IPS-20b (cell line): ENCODE measurements around the gene IRS4.

Source experiments
- H3K27ac ChIP-seq: one replicate; pipeline ENCODE4 v1.5.1; 2013; ENCODE audit warnings: low read length
- H3K27me3 ChIP-seq: 2 replicates; pipeline ENCODE4 v1.6.1; 2013; ENCODE audit warnings: mild to moderate bottlenecking, low read length, inconsistent platforms; ENCODE audit not compliant: insufficient read depth
- H3K36me3 ChIP-seq: 2 replicates; pipeline ENCODE4 v1.6.1; 2013; ENCODE audit warnings: low read depth, mild to moderate bottlenecking, inconsistent platforms, low read length, moderate library complexity; ENCODE audit not compliant: insufficient read depth
- H3K4me1 ChIP-seq: 2 replicates; pipeline ENCODE4 v1.6.1; 2013; ENCODE audit warnings: mild to moderate bottlenecking, control low read depth, inconsistent platforms, low read length, moderate library complexity; ENCODE audit not compliant: insufficient read depth
- H3K4me3 ChIP-seq: 2 replicates; pipeline ENCODE4 v1.5.1; 2013; ENCODE audit warnings: mild to moderate bottlenecking, low read length, inconsistent platforms
- H3K9ac ChIP-seq: 2 replicates; pipeline ENCODE4 v1.6.1; 2013; ENCODE audit warnings: low read depth, mild to moderate bottlenecking, inconsistent platforms, low read length, moderate library complexity
- H3K9me3 ChIP-seq: 2 replicates; pipeline ENCODE4 v1.6.1; 2013; ENCODE audit warnings: mild to moderate bottlenecking, low read depth, low read length, inconsistent platforms; ENCODE audit not compliant: insufficient read depth

Gene IRS4

DNA sequence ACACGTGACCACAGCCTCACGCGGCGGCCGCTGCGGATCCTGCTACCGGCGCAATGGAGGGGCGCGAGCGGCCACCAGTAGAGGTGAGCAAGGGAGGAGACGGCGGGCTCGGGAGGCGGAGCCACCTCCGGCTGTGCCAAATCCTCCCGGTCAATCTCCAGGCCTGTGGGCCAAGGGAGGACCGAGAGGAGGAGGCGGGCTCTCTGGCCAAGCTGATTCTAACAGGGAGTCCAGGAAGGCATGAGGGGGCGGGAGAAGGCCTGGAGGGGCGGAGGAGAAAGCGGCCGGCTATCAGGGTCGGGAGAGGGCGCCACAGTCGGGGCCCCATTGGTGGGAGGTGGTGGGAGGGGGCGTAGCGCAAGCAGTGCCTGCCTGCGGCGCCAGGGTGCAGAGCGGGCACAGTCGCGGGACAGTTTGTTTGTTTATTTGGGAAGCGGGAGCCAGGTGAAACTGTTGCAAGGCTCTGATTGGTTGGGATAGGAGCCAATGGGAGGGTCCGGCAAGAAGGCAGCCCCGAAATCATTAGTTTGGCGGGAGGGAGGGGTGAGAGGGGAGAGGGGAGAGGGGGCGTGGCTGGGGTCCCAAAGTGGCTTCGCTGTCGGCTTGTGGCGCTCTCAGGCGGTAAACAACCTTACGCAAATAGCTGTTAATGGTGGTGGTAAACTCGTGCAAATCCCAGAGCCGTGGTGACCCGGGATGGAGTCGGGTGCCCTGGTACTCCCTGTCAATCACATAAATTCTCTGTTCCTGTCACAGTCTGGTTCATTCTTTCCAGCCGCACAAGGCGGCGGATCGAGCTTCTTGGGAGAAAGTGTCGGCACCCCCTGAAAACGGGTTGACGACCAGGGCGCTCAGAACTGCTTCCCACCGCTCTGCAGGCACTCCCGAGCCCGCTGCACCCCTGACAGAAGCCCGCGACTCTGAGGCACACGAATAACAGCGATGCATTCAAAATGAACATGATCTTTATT lies at the start of gene IRS4:
TSS of gene IRS4 (minus strand) at position 55 of the 971 bp plus-strand sequence.
- Histone ChIP-seq H3K27me3 (peaks cover 54% of the 10 kb centered on the region), H3K9me3 (no peaks in the 10 kb centered on the region), H3K9ac (peak within 1 kb of the TSS; percentile 61; the same call in 1 of the 2 replicates)

DNA sequence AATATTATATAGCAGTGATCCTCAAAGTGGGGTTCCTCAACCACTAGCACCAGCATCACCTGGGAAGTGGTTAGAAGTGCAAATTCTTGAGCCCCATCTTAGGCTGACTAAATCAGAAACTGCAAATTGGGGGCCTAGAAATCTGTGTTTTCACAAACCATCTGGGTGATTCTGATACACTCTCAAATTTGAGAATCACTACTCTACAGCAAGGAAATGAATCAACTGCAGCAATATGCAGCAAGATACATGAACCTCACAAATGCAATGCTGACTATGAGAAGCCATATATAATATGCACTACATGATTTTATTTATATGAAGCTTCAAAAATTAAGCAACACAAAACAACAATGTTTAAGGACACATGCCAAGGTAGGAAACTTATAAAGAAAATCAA lies 36.2 kb upstream of the IRS4 start:
- Histone ChIP-seq H3K36me3 (no peaks in the 10 kb centered on the region), H3K27ac (no peak overlapping the region), H3K27me3 (no peaks in the 10 kb centered on the region), H3K4me3 (no peak overlapping the region), H3K9ac (no peak overlapping the region), H3K9me3 (no peaks in the 10 kb centered on the region), H3K4me1 (no peaks in the 10 kb centered on the region)

More for the DNA sequence above, at the start of gene IRS4:
- Histone ChIP-seq H3K27ac (no peak within 1 kb of the TSS), H3K4me3 (peak within 1 kb of the TSS; percentile 74), H3K4me1 (peaks cover 4% of the 10 kb centered on the region; the same call in 1 of the 2 replicates), H3K36me3 (no peaks in the 10 kb centered on the region)

DNA sequence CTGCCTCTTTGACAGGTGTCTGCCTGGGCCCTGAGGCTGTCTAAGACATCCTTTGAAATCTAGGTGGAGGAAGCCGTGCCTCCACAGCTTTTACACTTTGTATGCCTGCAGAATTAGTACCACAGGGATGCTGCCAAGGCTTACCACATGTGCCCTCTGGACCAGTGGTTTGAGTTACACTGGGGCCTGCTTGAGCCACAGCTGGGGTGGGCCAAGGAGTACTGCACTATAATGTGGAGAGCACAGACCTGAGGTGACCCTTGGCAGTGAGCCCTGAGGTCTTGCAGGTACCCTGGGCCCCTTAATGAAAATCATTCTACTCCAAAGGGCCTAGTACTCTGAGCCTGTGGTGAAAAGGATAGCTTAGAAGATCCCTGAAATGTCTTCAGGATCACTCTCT lies 27.2 kb upstream of the IRS4 start:
- Histone ChIP-seq H3K27me3 (no peaks in the 10 kb centered on the region), H3K27ac (no peak overlapping the region), H3K36me3 (no peaks in the 10 kb centered on the region), H3K4me1 (no peaks in the 10 kb centered on the region), H3K9me3 (no peaks in the 10 kb centered on the region), H3K9ac (no peak overlapping the region), H3K4me3 (no peak overlapping the region)

DNA sequence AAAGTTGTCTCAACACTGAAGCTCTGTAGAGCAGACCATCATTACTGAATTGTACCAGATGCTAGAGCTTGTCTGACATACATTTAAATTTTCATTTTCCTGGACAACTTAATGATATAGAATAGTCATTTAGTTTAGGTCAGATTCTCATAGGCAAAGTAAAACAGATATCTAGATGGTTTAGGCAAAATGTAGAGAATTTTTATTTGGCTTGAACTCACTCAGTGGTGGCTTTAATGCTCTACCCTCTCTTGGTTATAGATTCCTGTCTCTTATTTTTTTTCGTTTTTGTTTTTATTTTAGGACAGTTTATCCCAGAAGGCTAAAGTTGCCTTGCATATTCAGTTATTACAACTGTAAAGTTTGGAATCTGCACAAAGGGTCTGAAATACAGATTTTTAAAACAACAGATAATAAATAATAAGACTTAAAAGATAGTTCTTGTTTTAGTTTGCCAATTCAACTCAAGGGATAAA lies 4.0 kb upstream of the IRS4 start:
- Histone ChIP-seq H3K9ac (no peak overlapping the region), H3K4me3 (no peak overlapping the region), H3K27me3 (peaks cover 18% of the 10 kb centered on the region)

DNA sequence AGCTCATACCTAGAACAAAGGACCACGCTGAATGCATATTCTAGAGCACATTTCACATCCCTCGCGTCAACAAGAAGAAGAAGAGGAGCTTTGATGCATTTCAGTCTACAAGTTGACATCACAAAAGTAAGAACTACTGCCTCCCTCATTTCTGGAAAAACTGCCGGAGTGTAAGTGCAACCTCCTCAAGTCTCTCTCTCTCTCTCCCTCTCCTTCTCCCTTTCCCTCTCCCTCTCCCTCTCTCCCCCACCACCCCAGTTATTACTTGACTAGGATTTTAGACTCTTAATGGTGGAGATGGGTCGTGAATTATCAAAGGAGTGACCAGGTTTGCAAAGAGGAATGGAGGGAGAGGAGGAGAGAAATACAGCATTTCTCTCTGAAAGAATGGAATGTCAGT lies 1.4 kb upstream of the IRS4 start:
- Histone ChIP-seq H3K9ac (peak overlapping the region; percentile 56; the same call in 1 of the 2 replicates), H3K4me3 (peak overlapping the region; percentile 74), H3K4me1 (no peaks in the 10 kb centered on the region), H3K27ac (no peak overlapping the region), H3K9me3 (no peaks in the 10 kb centered on the region), H3K27me3 (peaks cover 44% of the 10 kb centered on the region), H3K36me3 (no peaks in the 10 kb centered on the region)

More for the DNA sequence above, 4.0 kb upstream of the IRS4 start:
- Histone ChIP-seq H3K9me3 (no peaks in the 10 kb centered on the region), H3K4me1 (no peaks in the 10 kb centered on the region), H3K27ac (no peak overlapping the region), H3K36me3 (no peaks in the 10 kb centered on the region)

DNA sequence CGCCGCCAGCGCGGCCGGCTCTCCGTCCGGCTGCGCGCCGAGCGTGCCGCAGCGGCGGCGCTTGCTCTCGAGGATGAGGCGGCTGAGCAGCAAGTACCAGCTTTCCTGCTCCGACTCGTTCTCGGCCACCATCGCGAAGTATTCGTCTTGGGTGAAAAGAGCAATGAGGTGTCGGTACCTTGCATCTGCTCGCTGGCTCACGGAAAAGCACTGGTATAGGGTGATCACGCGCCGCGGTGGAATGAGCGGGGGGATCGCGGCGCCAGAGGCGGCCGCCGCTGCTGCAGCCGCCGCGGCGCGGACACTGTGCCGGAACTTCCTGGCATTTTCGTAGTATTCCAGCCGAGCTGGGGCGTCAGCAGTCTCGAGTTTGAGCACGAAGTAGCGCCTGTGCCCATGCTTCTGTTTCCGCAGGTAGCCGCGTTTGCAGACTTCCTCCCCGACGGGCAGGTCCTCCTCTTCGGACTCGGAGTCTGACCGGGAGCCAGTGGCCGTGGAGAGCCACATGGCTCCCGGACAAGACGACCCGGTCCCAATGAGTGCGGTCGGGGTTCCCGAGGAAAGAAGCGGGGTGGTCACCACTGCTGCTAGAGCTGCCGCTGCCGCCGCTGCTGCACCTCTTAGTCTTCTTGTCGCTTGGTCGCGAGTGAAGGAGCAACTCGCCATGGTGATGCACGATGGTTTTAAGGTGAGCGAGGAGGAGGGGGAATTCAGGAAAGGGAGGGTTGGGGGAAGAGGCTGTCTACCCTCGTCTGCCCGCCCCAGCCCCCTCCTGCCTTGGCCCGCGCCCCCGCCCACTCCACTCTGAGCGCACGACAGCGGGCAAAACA lies 469 bp downstream of the IRS4 start:
- no peak overlapping the region for H3K27ac ChIP-seq
- peaks cover 12% of the 10 kb centered on the region; the same call in 1 of the 2 replicates for H3K4me1 ChIP-seq
- H3K36me3 ChIP-seq = no peaks in the 10 kb centered on the region
- H3K9ac ChIP-seq = peak overlapping the region; percentile 53; the same call in 1 of the 2 replicates
- peaks cover 61% of the 10 kb centered on the region for H3K27me3 ChIP-seq
- H3K9me3 ChIP-seq = no peaks in the 10 kb centered on the region
- peak overlapping the region; percentile 74 for H3K4me3 ChIP-seq

DNA sequence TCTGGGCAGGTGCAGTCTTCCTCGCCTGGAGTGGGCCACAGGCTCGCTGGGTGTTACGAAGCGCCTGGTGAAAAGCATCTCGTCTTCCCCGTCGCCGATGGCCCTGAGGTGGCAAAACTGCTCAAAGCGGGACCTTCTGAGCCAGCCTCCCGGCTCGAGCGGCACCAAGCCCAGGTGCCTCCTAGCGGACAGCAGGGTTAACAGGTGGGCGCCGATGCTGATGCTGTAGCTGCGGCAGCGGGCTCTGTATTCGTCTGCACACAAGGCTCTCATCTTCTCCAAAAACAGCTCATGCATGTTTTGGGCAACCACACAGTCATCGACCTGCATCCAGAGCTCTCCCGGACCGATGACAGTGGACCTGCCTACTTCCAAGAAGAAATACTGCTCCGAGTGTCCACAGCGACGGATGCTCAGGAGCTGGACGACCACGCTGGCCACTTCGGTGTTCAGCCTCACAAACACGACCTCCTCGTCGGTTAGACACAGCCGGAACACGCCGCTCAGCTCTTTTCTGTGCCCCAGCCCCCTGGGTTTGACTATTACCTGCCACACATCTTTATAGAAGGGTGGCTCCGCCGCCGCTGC lies 1.2 kb downstream of the IRS4 start:
- Histone ChIP-seq H3K27ac (no peak overlapping the region), H3K9ac (peak overlapping the region; percentile 53; the same call in 1 of the 2 replicates), H3K36me3 (no peaks in the 10 kb centered on the region), H3K27me3 (peaks cover 61% of the 10 kb centered on the region), H3K4me3 (peak overlapping the region; percentile 74), H3K4me1 (peaks cover 12% of the 10 kb centered on the region; the same call in 1 of the 2 replicates), H3K9me3 (no peaks in the 10 kb centered on the region)

DNA sequence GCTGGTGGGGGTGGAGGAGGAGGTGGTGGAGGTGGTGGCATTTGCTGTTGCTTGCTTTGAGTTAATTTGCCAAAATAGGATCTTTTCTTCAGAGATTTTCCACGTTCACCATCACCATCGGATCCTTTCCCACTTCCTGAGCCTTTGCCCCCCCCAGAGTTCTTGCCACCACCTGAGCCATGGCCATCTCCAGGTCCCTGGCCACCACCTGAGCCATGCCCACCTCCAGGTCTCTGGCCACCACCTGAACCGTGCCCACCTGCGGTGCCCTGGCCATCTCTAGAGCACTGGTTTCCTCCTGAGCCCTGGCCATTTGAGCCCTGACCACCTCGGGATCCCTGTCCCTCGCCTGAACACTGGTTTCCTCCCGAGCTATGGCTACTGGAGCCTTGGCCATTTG lies 1.9 kb downstream of the IRS4 start:
- H3K27ac ChIP-seq = no peak overlapping the region
- peak overlapping the region; percentile 74; the same call in 1 of the 2 replicates for H3K4me3 ChIP-seq
- no peaks in the 10 kb centered on the region for H3K36me3 ChIP-seq
- H3K9me3 ChIP-seq = no peaks in the 10 kb centered on the region
- H3K9ac ChIP-seq = no peak overlapping the region
- H3K4me1 ChIP-seq = peaks cover 12% of the 10 kb centered on the region; the same call in 1 of the 2 replicates
- H3K27me3 ChIP-seq = peaks cover 61% of the 10 kb centered on the region

DNA sequence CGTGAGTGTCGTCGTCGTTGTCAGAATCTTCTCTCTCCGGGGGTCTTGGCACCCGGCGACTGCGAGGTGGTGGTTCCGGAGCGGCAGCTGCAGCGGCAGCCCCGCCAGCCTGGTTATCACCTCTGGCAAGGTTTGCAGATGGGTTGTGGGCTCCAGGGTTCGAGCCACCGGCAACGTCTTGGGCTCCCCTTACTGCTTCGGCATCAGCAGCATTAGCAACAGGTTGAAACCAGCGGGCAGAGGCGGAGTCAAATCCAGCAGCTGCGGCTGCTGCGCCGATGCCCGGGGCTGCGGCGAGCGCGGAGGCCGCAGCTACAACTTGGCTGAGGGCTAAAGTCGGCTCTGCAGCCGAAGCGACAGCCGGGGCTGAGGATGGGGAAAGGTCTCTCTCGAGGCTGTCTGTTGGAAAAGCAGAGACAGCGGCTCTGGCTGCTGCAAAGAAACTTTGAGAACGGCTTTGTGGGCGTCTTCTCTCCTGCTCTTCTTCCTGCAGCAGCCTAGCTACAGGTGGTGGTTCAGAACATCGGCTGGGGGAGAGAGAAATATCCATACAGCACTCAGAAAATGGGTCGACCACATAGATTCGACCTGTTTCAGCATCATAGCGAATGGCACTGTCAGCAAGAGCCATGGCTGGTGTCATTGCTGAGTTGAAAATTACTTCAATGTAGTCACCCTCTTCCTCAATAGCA lies 3.6 kb downstream of the IRS4 start:
- Histone ChIP-seq H3K4me3 (peak overlapping the region; percentile 72), H3K27me3 (peaks cover 54% of the 10 kb centered on the region), H3K27ac (no peak overlapping the region), H3K9me3 (no peaks in the 10 kb centered on the region), H3K9ac (no peak overlapping the region; the same call in 1 of the 2 replicates), H3K4me1 (peaks cover 18% of the 10 kb centered on the region; the same call in 1 of the 2 replicates), H3K36me3 (no peaks in the 10 kb centered on the region)

DNA sequence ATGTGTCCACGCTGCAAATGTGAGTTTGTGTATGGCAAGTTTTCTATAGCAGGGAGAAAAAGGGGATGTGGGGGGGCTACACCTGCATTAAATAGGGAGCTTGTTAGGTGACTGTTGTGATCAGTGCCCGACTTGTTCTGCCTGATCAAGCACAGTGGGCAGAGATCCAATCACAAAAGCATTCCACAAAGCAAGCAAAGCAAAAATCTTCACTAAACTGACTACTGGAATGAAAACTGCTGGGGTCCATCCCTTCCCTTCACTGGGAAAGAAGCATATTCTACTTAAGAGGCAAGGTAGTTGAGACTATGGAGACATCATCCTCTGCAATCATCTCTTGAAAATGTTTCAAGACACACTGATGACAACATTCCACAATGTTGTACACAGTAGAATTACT lies 5.2 kb downstream of the IRS4 start:
- Histone ChIP-seq H3K9ac (no peak overlapping the region), H3K9me3 (no peaks in the 10 kb centered on the region), H3K27ac (no peak overlapping the region), H3K27me3 (peaks cover 50% of the 10 kb centered on the region), H3K4me1 (peaks cover 18% of the 10 kb centered on the region; the same call in 1 of the 2 replicates), H3K4me3 (peak overlapping the region; percentile 72), H3K36me3 (no peaks in the 10 kb centered on the region)
